IPS-20b (cell line): Measurements from ENCODE around the gene FYB2.

Experiments used
- H3K27ac ChIP-seq: one replicate; pipeline ENCODE4 v1.5.1; 2013; ENCODE audit warnings: low read length
- H3K27me3 ChIP-seq: 2 replicates; pipeline ENCODE4 v1.6.1; 2013; ENCODE audit warnings: mild to moderate bottlenecking, low read length, inconsistent platforms; ENCODE audit not compliant: insufficient read depth
- H3K36me3 ChIP-seq: 2 replicates; pipeline ENCODE4 v1.6.1; 2013; ENCODE audit warnings: low read depth, mild to moderate bottlenecking, inconsistent platforms, low read length, moderate library complexity; ENCODE audit not compliant: insufficient read depth
- H3K4me1 ChIP-seq: 2 replicates; pipeline ENCODE4 v1.6.1; 2013; ENCODE audit warnings: mild to moderate bottlenecking, control low read depth, inconsistent platforms, low read length, moderate library complexity; ENCODE audit not compliant: insufficient read depth
- H3K4me3 ChIP-seq: 2 replicates; pipeline ENCODE4 v1.5.1; 2013; ENCODE audit warnings: mild to moderate bottlenecking, low read length, inconsistent platforms
- H3K9ac ChIP-seq: 2 replicates; pipeline ENCODE4 v1.6.1; 2013; ENCODE audit warnings: low read depth, mild to moderate bottlenecking, inconsistent platforms, low read length, moderate library complexity
- H3K9me3 ChIP-seq: 2 replicates; pipeline ENCODE4 v1.6.1; 2013; ENCODE audit warnings: mild to moderate bottlenecking, low read depth, low read length, inconsistent platforms; ENCODE audit not compliant: insufficient read depth

FYB2 gene

DNA sequence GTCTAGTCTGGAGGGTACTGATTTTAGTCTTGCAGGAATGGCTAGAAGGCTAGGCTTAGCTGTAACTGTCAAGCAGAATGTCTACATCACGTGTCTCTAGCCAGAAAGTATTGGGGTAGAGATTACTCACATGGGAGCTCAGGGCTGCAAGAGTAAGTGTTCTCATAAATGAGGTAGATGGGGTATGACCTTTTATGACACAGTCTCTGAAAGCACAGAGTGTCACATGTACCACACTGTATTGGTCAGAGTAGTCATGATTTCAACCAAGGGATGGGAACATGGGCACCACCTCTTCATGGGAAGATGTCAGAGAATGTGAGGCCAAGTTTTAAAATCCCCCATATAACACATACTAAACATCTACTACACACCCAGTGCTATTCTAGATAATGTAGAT is 2.9 kb downstream of the FYB2 start:
- Histone ChIP-seq H3K27ac (no peak overlapping the region), H3K9me3 (no peaks in the 10 kb centered on the region), H3K36me3 (no peaks in the 10 kb centered on the region), H3K4me1 (0 out of 2 replicates have a peak, but pooled peaks cover 6% of the 10 kb centered on the region), H3K27me3 (0 out of 2 replicates have a peak, but pooled peaks cover 2% of the 10 kb centered on the region), H3K4me3 (no peak overlapping the region), H3K9ac (no peak overlapping the region)

- H3K27ac ChIP-seq, result no peak overlapping the region
- H3K27me3 ChIP-seq, result no peaks in the 10 kb centered on the region
- no peaks in the 10 kb centered on the region for H3K36me3 ChIP-seq
- H3K9ac ChIP-seq, result no peak overlapping the region
- H3K9me3 ChIP-seq, result no peaks in the 10 kb centered on the region
- H3K4me3 ChIP-seq, result no peak overlapping the region
- H3K4me1 ChIP-seq, result 0 out of 2 replicates have a peak, but pooled peaks cover 2% of the 10 kb centered on the region
These were observed 5.0 kb downstream of the FYB2 start for GRCh38 chr1:56814205-56814604.

DNA sequence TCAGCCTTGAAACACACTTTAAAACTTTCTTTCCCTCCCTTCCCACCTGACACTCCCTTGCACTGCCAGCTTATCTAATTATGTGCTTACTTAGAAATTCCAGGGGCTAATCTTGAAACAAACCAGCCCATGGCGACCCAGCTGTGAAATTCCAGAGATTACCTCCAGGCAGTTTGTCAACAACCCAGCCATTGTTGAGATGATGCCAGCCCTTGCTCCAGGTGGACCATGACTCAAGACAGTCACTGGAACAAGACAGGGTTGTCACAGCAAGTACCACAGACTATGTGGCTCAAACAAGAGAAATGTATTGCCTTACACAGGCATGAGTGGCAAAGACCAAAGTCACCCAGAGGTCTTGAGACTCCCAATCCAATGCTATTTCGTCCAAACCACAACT is 7.9 kb downstream of the FYB2 start:
- H3K9ac ChIP-seq, result no peak overlapping the region

DNA sequence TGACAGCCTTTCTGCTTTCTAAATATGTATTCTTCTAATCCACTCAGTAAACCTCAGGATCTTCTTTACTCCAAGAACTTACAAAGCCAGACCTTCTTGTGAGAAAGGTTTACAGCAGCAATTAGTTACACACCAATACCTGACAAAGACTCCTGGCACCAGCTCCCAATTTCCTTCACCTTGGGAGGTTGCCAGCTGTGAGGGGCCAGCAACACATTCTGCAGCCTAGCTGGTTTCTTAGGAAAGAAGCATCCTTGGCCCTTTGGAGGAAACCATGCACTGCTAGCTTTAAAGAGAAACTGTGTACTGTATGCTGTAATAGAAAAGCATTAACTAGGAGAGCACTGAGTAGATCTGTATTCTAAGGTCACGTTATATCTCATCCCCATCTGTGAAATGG is 10.8 kb downstream of the FYB2 start:
- H3K4me3 ChIP-seq, result no peak overlapping the region
- H3K27ac ChIP-seq, result no peak overlapping the region
- H3K27me3 ChIP-seq, result no peaks in the 10 kb centered on the region
- H3K9ac ChIP-seq, result no peak overlapping the region
- H3K4me1 ChIP-seq, result no peaks in the 10 kb centered on the region
- H3K9me3 ChIP-seq, result no peaks in the 10 kb centered on the region
- H3K36me3 ChIP-seq, result no peaks in the 10 kb centered on the region

More for the DNA sequence above, 7.9 kb downstream of the FYB2 start:
- H3K36me3 ChIP-seq, result no peaks in the 10 kb centered on the region
- no peak overlapping the region for H3K4me3 ChIP-seq
- H3K9me3 ChIP-seq, result no peaks in the 10 kb centered on the region
- H3K27ac ChIP-seq, result no peak overlapping the region
- no peaks in the 10 kb centered on the region for H3K4me1 ChIP-seq
- H3K27me3 ChIP-seq, result no peaks in the 10 kb centered on the region

DNA sequence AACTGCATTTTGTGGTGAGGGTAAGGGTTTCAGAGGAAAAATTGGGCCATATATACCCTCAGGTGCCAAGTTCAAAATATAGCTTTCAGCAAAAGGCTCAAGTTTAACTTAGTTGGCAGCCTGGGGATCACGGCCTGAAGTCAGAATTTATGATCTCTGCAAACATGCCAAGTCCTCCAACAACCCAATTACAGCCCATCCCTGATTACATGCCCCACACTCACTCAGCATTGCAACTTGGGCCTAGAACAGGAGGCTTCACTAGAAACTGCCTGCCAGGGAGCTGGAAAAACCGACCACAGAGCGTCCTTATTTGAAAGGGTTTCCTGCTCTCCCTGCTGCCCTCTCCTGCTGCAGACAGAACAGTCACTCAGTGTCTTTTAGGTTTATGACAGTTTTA is 12.4 kb downstream of the FYB2 start:
- no peaks in the 10 kb centered on the region for H3K4me1 ChIP-seq
- no peak overlapping the region for H3K27ac ChIP-seq
- H3K27me3 ChIP-seq, result no peaks in the 10 kb centered on the region
- H3K4me3 ChIP-seq, result no peak overlapping the region
- H3K36me3 ChIP-seq, result no peaks in the 10 kb centered on the region
- H3K9ac ChIP-seq, result no peak overlapping the region
- no peaks in the 10 kb centered on the region for H3K9me3 ChIP-seq

DNA sequence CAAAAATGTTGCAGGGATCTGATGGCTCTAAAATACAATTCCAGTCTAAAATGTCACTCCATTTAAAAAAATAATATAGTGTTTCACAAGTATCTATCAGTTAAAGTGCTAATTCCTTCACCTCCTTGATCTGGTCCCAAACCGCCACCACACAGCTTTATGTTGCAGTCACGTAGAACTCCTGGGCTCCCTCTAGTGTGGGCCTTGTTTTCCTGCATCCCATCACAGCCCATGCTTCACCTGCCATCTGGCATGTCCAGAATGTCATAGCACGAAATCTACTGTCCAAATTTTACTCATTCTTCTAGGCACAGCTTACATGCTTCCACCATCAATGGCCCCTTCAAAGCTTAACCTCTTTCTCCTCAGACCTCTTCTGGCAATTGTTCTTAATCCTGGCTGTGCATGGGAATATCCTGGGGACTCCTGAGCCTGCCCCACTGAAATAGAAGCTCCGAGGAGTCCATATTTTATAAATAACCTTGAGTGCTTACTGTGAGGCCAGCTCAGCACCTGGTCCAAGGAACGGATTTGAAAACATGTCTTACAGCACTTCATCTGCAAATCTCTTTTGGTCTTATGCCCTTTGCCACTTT is 15.5 kb downstream of the FYB2 start:
- H3K9ac ChIP-seq, result no peak overlapping the region
- no peak overlapping the region for H3K4me3 ChIP-seq
- H3K4me1 ChIP-seq, result no peaks in the 10 kb centered on the region; the same call in 1 of the 2 replicates
- no peak overlapping the region for H3K27ac ChIP-seq
- H3K9me3 ChIP-seq, result no peaks in the 10 kb centered on the region
- H3K27me3 ChIP-seq, result no peaks in the 10 kb centered on the region
- no peaks in the 10 kb centered on the region for H3K36me3 ChIP-seq

- Histone ChIP-seq H3K27me3 (0 out of 2 replicates have a peak, but pooled peaks cover 7% of the 10 kb centered on the region), H3K36me3 (no peaks in the 10 kb centered on the region), H3K4me1 (peaks cover 15% of the 10 kb centered on the region)
These were observed 19.4 kb downstream of the FYB2 start for GRCh38 chr1:56799605-56800400.

GRCh38 chr1:56798053-56798471 is 21.1 kb downstream of the FYB2 start:
- Histone ChIP-seq H3K27me3 (0 out of 2 replicates have a peak, but pooled peaks cover 7% of the 10 kb centered on the region), H3K36me3 (no peaks in the 10 kb centered on the region), H3K9me3 (no peaks in the 10 kb centered on the region), H3K27ac (no peak overlapping the region), H3K9ac (no peak overlapping the region), H3K4me3 (no peak overlapping the region), H3K4me1 (peaks cover 15% of the 10 kb centered on the region)

More at GRCh38 chr1:56799605-56800400, 19.4 kb downstream of the FYB2 start:
- no peak overlapping the region for H3K9ac ChIP-seq
- H3K9me3 ChIP-seq, result no peaks in the 10 kb centered on the region
- no peak overlapping the region for H3K4me3 ChIP-seq
- H3K27ac ChIP-seq, result no peak overlapping the region

GRCh38 chr1:56797065-56797685 is 22.0 kb downstream of the FYB2 start:
- no peak overlapping the region for H3K4me3 ChIP-seq
- no peak overlapping the region for H3K27ac ChIP-seq
- no peaks in the 10 kb centered on the region for H3K9me3 ChIP-seq
- peaks cover 15% of the 10 kb centered on the region for H3K4me1 ChIP-seq
- 0 out of 2 replicates have a peak, but pooled peaks cover 7% of the 10 kb centered on the region for H3K27me3 ChIP-seq
- H3K36me3 ChIP-seq, result no peaks in the 10 kb centered on the region
- H3K9ac ChIP-seq, result no peak overlapping the region

- no peak overlapping the region for H3K9ac ChIP-seq
- H3K27me3 ChIP-seq, result 0 out of 2 replicates have a peak, but pooled peaks cover 7% of the 10 kb centered on the region
- H3K9me3 ChIP-seq, result no peaks in the 10 kb centered on the region
- H3K4me1 ChIP-seq, result peaks cover 15% of the 10 kb centered on the region
- H3K36me3 ChIP-seq, result no peaks in the 10 kb centered on the region
- H3K4me3 ChIP-seq, result no peak overlapping the region
- no peak overlapping the region for H3K27ac ChIP-seq
These were observed 23.3 kb downstream of the FYB2 start for GRCh38 chr1:56795870-56796269.

GRCh38 chr1:56790036-56790435 is 29.2 kb downstream of the FYB2 start:
- Histone ChIP-seq H3K9me3 (no peaks in the 10 kb centered on the region), H3K4me1 (no peaks in the 10 kb centered on the region), H3K27me3 (no peaks in the 10 kb centered on the region), H3K4me3 (no peak overlapping the region), H3K27ac (no peak overlapping the region), H3K9ac (no peak overlapping the region), H3K36me3 (no peaks in the 10 kb centered on the region)
